ENCODE results near the gene BMPR2.

Gene BMPR2

DNA sequence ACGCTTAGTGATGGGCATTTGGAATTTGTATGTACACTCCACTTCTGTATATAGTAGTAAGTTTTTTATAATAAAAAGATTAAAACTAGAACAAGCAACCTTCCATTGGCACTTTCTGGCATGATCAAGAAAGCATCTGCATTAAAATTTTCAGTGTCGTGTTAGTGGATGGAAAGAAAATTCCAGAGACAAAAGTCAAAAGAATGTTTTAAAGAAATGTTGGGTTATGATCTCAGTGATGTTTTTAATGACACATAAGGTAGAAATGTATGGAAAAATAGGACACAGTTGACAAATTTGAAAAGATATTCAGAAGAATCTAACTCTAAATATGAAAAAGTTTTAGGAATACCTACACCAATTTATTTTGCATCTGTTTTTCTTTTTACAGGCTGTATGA lies 132.6 kb downstream of the BMPR2 start:
- TF ChIP-seq CTCF (conservative IDR thresholded peaks at IDR 0.05; ENCODE audit: low read length) = no peak
- TF ChIP-seq EZH2phosphoT487 (IDR thresholded peaks at IDR 0.05; ENCODE audit: borderline replicate concordance) = no peak
- no peaks in the 10 kb centered on the region for H3K79me2 ChIP-seq (ENCODE audit: insufficient read depth, low read length)

DNA sequence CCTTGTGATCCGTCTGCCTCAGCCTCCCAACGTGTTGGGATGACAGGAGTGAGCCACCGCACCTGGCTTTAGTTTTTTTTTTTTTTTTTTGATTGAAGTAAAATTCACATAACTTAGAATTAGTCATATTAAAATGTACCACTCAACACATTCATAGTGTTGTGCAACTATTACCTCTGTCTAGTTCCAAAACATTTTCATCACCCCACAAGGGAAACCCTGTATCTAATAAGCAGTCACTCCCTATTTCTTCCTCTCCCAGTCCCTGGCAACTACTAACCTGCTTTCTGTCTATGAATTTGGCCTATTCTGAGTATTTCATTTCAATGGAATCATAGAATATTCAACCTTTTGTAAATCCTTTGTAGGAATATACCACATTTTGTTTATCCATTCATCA lies 134.8 kb downstream of the BMPR2 start:
- H3F3A ChIP-seq (ENCODE audit: low read depth) = no peaks in the 10 kb centered on the region
- no peak overlapping the region for H3K9ac ChIP-seq (ENCODE audit: low read depth, low read length, poor library complexity, severe bottlenecking)
- no peak overlapping the region for H3K4me3 ChIP-seq (ENCODE audit: low read length, poor library complexity, severe bottlenecking)
- no peaks in the 10 kb centered on the region for H3K27me3 ChIP-seq (ENCODE audit: insufficient read depth, low read length, poor library complexity, severe bottlenecking)
- H3K9me3 ChIP-seq (ENCODE audit: insufficient read depth, low read depth, low read length) = no peaks in the 10 kb centered on the region
- TF ChIP-seq CTCF (conservative IDR thresholded peaks at IDR 0.05; ENCODE audit: low read length) (no peak), EZH2phosphoT487 (IDR thresholded peaks at IDR 0.05; ENCODE audit: borderline replicate concordance) (no peak)
- no peak overlapping the region for H3K4me2 ChIP-seq (ENCODE audit: low read depth, low read length, poor library complexity, severe bottlenecking)
- no peaks in the 10 kb centered on the region for H3K79me2 ChIP-seq (ENCODE audit: insufficient read depth, low read length)
- H2AFZ ChIP-seq (ENCODE audit: low read length) = no peak overlapping the region
- H3K9me2 ChIP-seq (replicated peaks; ENCODE audit: low read depth, low read length) = no peaks in the 10 kb centered on the region
- peaks cover 7% of the 10 kb centered on the region; the same call in 1 of the 2 replicates for H3K36me3 ChIP-seq (ENCODE audit: insufficient read depth, low read length)
- H4K20me1 ChIP-seq (ENCODE audit: insufficient read depth, low read length, poor library complexity, severe bottlenecking) = no peaks in the 10 kb centered on the region
- H3K4me1 ChIP-seq (ENCODE audit: insufficient read depth, low read length, poor library complexity, severe bottlenecking) = no peaks in the 10 kb centered on the region

More for the DNA sequence above, 132.6 kb downstream of the BMPR2 start:
- Histone ChIP-seq H3K9ac (ENCODE audit: low read depth, low read length, poor library complexity, severe bottlenecking) (no peak overlapping the region), H2AFZ (ENCODE audit: low read length) (no peak overlapping the region), H3K4me1 (ENCODE audit: insufficient read depth, low read length, poor library complexity, severe bottlenecking) (no peaks in the 10 kb centered on the region), H3K36me3 (ENCODE audit: insufficient read depth, low read length) (no peaks in the 10 kb centered on the region), H3K4me2 (ENCODE audit: low read depth, low read length, poor library complexity, severe bottlenecking) (no peak overlapping the region), H4K20me1 (ENCODE audit: insufficient read depth, low read length, poor library complexity, severe bottlenecking) (no peaks in the 10 kb centered on the region), H3K9me2 (replicated peaks; ENCODE audit: low read depth, low read length) (no peaks in the 10 kb centered on the region), H3K4me3 (ENCODE audit: low read length, poor library complexity, severe bottlenecking) (no peak overlapping the region), H3K9me3 (ENCODE audit: insufficient read depth, low read depth, low read length) (no peaks in the 10 kb centered on the region), H3K27me3 (ENCODE audit: insufficient read depth, low read length, poor library complexity, severe bottlenecking) (no peaks in the 10 kb centered on the region), H3F3A (ENCODE audit: low read depth) (no peaks in the 10 kb centered on the region)

DNA sequence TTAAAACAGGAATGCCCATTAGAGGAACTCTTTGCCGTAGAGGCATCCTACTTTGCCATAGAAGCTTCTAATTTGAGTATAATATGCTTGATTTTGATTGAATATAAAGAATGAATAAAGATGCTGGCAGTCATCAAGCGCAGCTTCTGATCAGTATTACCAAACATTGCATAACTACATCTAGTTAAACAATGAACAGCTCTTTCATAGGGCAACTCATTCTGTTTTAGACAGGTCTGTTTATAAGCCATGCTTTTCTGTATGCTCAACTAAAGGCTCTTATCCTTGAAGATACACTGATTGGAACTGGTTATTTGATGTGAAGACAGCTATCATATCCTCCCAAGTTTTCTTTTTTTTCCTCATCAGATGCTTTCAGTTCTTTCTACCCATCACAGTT lies 136.0 kb downstream of the BMPR2 start:
- Histone ChIP-seq H3K9ac (ENCODE audit: low read depth, low read length, poor library complexity, severe bottlenecking) (no peak overlapping the region), H3K79me2 (ENCODE audit: insufficient read depth, low read length) (no peaks in the 10 kb centered on the region), H3K36me3 (ENCODE audit: insufficient read depth, low read length) (peaks cover 9% of the 10 kb centered on the region; the same call in 1 of the 2 replicates), H3K9me2 (replicated peaks; ENCODE audit: low read depth, low read length) (no peaks in the 10 kb centered on the region), H3K27me3 (ENCODE audit: insufficient read depth, low read length, poor library complexity, severe bottlenecking) (no peaks in the 10 kb centered on the region), H4K20me1 (ENCODE audit: insufficient read depth, low read length, poor library complexity, severe bottlenecking) (no peaks in the 10 kb centered on the region), H3K4me3 (ENCODE audit: low read length, poor library complexity, severe bottlenecking) (no peak overlapping the region), H3K4me2 (ENCODE audit: low read depth, low read length, poor library complexity, severe bottlenecking) (no peak overlapping the region), H2AFZ (ENCODE audit: low read length) (no peak overlapping the region), H3K9me3 (ENCODE audit: insufficient read depth, low read depth, low read length) (no peaks in the 10 kb centered on the region), H3F3A (ENCODE audit: low read depth) (no peaks in the 10 kb centered on the region), H3K4me1 (ENCODE audit: insufficient read depth, low read length, poor library complexity, severe bottlenecking) (no peaks in the 10 kb centered on the region)
- TF ChIP-seq CTCF (conservative IDR thresholded peaks at IDR 0.05; ENCODE audit: low read length) (no peak), EZH2phosphoT487 (IDR thresholded peaks at IDR 0.05; ENCODE audit: borderline replicate concordance) (no peak)

All from Loucy (cell line).